Right lung (tissue), 5 donors: ENCODE data around the gene PRSS12. TPM values are rescaled to one million over a fixed set of nuclear protein-coding genes. Genes with fewer than 3 reads are reported as not detected.
"Not testable (repeated sequence)": the region's sequence is repeated elsewhere in the genome, so short reads cannot be mapped to it uniquely, and the experiment has no call there.

Experiments used
- DNase-seq, 2 donors: peaks; one replicate each; pipeline ENCODE4 v3.0.0-alpha.2; 2013
- polyA plus RNA-seq, 5 donors: library from polyadenylated mRNA; unstranded; fragments of 120-200 nt; gene quantifications; one replicate each; pipeline versions ENCODE4 v1.2.1 to v1.2.3, GENCODE V29; 2013; ENCODE audit warnings: inconsistent platforms in 1 of 5, low replicate concordance in 1 of 5; ENCODE audit not compliant: insufficient read length in 5 of 5, insufficient read depth in 1 of 5

The PRSS12 gene
- polyA plus RNA-seq, 5 donors, result 30.8 to 49.9 (median 47.4) TPM

GRCh38 chr4:118327554-118328241 is 25.1 kb downstream of the PRSS12 start:
- DNase-seq, result peak; percentile 34 to 45

GRCh38 chr4:118326585-118326984 is 26.2 kb downstream of the PRSS12 start:
- DNase-seq, result no peak

- peak in 1 of 2 donors; percentile 6 for DNase-seq
These were observed 27.4 kb downstream of the PRSS12 start for GRCh38 chr4:118325431-118325830.

GRCh38 chr4:118322831-118323502 is 29.8 kb downstream of the PRSS12 start:
- DNase-seq, result peak; percentile 19 to 39

- no peak for DNase-seq
These were observed 33.9 kb downstream of the PRSS12 start for GRCh38 chr4:118318931-118319330.

- DNase-seq, result no peak
These were observed 35.1 kb downstream of the PRSS12 start for GRCh38 chr4:118317691-118318090.

GRCh38 chr4:118314221-118314620 is 38.6 kb downstream of the PRSS12 start:
- no peak for DNase-seq

- DNase-seq, result no peak
These were observed 39.7 kb downstream of the PRSS12 start for GRCh38 chr4:118313098-118313497.

GRCh38 chr4:118308306-118309030 is 44.3 kb downstream of the PRSS12 start:
- DNase-seq, result no peak

- DNase-seq, result no peak
These were observed 45.2 kb downstream of the PRSS12 start for GRCh38 chr4:118307643-118308042.

GRCh38 chr4:118299619-118300018 is 53.2 kb downstream of the PRSS12 start:
- not testable (repeated sequence) for DNase-seq

- no peak for DNase-seq
These were observed 56.1 kb downstream of the PRSS12 start for GRCh38 chr4:118296729-118297128.

GRCh38 chr4:118290951-118291350 is 61.9 kb downstream of the PRSS12 start:
- DNase-seq, result no peak

- peak; percentile 74 to 80 for DNase-seq
These were observed 63.0 kb downstream of the PRSS12 start for GRCh38 chr4:118289794-118290193.

GRCh38 chr4:118287711-118288451 is 64.9 kb downstream of the PRSS12 start:
- DNase-seq, result peak in 1 of 2 donors; percentile 43

GRCh38 chr4:118286685-118287084 is 66.1 kb downstream of the PRSS12 start:
- DNase-seq, result no peak

- no peak for DNase-seq
These were observed 66.9 kb downstream of the PRSS12 start for GRCh38 chr4:118285931-118286330.

GRCh38 chr4:118284169-118284568 is 68.6 kb downstream of the PRSS12 start:
- no peak for DNase-seq

- DNase-seq, result no peak
These were observed 70.1 kb downstream of the PRSS12 start for GRCh38 chr4:118282692-118283091.

- DNase-seq, result no peak
These were observed 71.0 kb downstream of the PRSS12 start for GRCh38 chr4:118281611-118282442.
